Activated T-helper 1 cell treated with Interleukin-2 at 50 U/mL for 16 hours (primary cell): Measurements from ENCODE around the gene KANK3.
"Not testable (repeated sequence)": the region's sequence is repeated elsewhere in the genome, so short reads cannot be mapped to it uniquely, and the experiment has no call there.

ENCODE experiments used
- DNase-seq: peaks from one replicate; pipeline ENCODE4 v3.0.0-alpha.2; 2020; ENCODE audit warnings: low read depth

KANK3 gene

DNA sequence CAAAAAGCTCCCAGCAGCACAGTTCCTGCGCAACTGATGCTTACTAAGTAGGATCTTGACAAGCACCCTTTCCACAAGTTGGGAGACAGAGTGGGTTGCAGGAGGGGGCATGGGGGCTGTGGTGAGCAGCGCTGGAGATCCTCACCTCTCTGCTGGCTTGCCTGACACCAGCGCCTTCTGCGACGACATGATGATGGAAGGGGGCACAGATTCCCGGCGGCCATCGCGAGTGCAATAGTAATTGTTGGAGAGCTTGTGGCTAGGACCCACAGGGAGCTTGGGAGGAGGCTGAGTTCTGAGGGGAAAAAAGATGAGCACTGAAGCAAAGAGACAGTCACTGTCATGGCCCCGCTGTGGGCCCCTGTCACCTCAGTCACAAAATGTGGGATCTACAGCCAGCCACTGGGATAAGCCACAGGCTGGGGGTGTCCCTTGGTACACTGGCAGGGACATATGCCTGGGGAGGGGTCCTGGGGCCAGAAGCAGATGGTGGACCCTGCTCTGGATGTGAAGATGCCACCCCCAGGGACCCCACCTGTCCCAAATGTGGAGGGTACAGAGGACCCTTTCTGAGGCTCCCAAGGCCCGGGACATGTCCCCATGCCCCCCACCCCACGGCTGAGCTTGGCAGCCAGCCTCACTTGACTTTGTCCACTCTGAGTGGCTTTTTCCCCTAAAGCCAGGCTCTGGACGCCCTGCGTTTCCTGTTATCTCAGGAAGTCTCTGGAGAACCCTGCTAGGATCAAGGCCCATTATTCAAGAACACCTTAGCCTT lies 26.5 kb downstream of the KANK3 start:
- no peak for DNase-seq

DNA sequence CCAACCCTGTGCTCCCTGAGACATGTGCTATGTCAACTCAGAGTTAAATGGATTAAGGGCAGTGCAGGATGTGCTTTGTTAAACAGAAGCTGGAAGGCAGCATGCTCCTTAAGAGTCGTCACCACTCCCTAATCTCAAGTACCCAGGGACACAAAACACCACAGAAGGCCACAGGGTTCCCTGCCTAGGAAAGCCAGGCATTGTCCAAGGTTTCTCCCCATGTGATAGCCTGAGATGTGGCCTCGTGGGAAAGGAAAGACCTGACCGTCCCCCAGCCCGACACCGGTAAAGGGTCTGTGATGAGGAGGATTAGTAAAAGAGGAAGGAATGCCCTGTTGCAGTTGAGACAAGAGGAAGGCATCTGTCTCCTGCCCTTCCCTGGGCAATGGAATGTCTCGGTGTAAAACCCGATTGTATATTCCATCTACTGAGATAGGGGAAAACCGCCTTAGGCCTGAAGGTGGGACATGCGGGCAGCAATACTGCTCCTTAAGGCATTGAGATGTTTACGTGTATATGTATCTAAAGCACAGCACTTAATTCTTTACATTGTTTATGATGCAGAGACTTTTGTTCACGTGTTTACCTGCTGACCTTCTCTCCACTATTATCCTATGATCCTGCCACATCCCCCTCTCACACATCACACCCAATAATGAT lies 28.0 kb downstream of the KANK3 start:
- DNase-seq: not testable (repeated sequence)

DNA sequence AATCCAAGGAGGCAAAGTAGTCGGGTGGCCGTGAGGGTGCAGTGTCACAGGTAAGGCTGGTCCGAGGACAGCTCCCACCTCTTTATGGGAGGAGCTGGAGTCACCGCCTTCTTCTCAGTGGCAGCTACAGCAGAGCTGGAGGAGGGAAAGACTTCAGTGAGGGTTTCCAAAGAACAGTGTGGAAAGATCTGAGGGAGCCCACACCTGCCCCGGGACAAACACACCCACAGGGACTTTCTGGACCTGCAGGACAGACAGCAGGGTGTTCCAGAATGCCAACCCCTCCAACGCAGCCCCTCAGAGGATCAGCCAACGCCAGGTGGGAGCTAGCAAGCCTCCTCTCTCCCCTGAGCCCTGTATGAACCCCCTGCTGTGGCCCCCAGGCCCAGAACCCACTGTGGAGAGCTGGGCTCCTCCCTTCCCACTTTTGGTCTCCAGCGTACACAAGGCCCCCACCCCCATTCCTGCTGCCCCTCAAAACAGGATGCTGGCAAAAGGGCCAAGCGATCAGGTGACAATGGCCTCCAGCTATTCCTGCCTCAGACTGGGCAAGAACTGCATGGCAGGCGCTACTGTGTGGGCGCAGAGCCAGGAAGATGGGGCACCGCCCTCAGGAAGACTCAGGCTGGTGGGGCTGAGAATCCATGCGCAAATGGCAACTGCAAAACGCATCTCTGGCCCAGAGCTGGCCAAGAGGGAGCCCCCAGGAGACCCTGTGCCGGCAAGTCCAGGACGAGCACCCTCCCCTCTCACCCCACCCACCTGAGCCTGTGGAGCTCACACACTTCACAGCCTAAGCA lies 31.4 kb downstream of the KANK3 start:
- DNase-seq: no peak

DNA sequence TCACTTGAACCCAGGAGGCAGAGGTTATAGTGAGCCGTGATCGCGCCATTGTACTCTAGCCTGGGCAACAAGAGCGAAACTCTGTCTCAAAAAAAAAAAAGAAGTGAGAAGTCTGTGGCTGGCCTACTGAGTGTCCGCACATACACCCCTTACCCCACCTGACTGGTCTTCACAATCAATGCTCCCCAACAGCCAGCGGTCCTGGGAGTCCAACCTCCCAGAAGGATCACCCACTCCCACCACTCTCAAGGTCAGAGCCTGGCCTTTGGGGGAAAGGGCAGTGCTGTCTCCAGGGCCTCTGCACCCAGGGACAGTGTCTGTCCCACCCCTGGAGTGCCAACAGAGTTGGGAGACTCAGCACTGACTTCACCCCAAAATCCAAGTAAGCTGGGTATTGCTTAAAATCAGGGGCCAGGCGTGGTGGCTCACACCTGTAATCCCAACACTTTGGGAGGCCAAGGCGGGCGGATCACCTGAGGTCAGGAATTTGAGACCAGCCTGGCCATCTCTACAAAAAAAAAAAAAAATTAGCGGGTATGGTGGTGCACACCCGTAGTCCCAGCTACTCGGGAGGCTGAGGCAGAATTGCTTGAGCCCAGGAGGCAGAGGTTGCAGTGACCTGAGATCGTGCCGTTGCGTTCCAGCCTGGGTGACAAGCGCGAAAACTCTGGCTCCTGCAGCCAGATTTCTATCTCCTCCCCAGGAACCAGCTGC lies 32.6 kb downstream of the KANK3 start:
- no peak for DNase-seq

DNA sequence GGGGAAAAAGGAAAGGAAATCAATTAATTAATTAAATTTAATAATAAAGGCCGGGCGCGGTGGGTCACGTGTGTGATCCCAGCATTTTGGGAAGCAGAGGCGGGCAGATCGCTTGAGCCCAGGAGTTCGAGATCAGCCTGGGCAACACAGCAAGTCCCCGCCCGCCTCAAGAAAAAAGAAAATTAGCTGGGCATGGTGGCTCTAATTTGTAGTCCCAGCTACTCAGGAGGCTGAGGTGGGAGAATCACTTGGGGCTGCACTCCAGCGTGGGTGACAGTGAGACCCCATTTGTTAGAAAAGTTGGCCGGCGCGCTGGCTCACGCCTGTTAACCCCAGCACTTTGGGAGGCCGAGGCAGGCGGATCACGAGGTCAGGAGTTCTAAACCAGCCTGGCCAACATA lies 34.2 kb downstream of the KANK3 start:
- no peak for DNase-seq

DNA sequence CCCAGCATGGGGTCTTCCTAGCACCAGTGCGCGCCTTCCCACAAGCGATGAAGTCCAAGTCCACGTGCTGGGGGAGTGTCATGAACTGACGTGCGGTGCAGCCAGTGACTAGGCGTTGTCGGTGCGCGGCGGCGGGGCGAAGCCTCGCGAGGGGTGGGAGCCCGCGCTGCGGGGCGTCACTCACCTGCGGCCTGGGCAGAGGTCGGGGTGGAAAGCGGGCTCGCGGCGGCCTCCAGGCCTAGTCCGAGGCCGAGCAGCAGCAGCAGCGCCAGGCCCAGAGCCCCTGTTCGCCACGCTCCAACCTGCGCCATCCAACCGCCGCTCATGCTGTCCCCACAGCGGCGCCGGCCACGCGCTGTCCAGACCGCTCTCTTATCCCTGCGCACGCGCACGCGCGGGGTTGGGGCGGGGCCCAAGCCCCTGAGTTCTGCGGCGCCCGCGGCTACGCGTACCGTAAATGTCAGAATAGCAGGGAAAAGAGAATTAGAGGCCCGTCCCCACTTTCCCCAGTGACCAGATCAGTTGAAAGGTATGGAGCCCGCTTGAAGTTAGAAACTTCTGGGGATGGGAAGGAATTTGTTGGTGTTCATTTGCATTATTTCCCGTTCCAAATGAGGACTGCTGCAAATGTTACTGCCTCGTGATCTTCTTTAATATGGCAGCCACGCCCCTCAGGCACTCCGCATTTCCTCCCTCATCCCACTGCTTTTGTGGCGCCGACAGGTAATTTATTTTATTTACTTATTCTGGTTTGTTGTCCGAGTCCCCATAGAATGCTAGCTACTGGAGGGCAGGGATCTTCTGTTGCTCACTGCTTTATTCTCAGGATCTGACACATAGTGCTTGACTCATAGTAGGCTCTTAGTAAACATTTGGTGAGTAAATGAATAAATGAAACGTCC lies 34.8 kb downstream of the KANK3 start, which contains the start of gene CD320:
Gene CD320, minus strand, starts transcription at position 394 of the 902 bp plus-strand sequence. Its CDS starts 68 bp downstream, at position 326.
- peak; percentile 75 for DNase-seq

DNA sequence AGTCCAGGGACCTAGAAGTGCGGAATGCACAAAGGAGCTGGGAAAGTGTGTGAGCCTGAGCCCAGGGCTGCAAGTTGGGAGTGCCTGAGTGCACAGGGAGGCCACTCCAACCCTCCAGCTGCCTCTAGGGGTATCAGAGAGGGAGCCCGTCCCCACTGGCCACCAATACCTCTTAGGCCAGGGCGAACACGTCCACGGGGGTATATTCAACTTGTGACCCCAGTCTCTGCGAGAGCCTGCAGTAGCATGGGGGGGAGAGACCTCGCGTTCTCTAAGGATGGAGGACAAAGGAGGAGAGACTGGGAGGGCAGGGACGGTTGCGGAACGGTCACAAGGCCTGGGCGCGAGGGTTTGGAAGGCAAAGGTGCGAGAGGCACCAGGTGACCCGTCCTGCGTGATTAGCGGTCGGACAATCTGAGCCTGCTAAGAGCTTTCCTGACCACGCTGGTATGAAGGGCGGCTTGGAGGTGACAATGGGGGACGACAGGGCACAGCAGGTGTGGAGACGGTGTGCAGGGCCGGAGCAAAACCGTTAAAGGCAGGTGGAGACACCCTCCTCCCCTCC lies 35.6 kb downstream of the KANK3 start:
- DNase-seq: no peak

DNA sequence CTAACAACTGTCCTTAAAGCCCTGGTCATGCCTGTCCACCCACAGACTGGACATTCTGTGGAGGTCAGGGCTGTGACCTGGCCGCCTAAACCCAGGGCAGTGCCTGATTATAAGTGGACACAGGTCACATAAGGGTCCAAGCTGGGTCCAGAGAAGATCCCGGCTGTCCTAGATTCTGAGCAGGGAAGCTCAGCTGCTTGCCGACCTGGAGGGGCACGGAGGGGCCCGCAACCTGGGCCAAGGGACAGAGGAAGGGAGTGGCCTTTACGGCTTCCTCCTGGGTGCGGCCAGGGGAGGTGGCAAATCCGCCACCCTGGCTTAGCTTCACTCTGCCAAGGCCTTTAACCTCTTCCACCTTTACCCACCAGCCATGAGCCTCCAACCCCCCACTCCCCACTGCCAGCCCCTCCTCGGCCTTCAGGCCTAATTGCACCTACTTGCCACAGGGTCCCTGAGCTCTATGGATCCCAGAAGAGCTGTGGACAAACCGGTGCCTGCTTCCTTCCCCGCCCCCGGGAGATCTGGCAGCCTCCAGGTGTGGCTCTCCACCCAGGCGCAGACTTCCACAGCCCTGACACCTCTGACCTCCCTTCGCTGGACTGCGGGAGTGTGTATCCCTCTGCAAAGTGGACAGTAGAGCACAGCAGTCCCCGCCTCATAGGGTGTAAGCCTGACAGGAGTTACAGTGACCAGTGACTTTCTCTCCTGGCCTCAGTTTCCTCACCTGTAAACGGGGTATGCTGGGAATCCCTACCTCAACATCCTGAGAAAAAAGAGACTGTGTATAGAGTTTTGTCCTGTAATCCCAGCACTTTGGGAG lies 36.6 kb downstream of the KANK3 start:
- DNase-seq: no peak

DNA sequence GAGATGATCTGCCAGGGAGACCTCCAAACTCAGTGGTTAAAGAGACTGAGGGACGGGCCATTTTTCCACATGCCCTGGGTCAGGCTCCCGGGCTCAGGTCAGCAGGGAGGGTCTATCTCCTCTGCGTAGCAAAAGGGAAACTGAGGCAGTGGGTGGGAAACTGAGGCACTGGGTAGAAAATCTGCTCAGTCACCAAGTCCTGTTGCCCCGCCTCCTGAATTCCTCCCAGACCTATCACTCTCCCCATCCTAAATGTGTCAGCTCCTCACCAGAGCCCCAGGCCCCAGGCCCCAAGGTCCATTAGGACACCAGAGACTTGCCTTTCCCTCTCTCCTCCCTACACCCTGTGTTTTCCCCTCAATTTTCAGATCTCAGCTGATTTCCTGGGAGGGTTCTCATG lies 37.3 kb downstream of the KANK3 start:
- DNase-seq: no peak

DNA sequence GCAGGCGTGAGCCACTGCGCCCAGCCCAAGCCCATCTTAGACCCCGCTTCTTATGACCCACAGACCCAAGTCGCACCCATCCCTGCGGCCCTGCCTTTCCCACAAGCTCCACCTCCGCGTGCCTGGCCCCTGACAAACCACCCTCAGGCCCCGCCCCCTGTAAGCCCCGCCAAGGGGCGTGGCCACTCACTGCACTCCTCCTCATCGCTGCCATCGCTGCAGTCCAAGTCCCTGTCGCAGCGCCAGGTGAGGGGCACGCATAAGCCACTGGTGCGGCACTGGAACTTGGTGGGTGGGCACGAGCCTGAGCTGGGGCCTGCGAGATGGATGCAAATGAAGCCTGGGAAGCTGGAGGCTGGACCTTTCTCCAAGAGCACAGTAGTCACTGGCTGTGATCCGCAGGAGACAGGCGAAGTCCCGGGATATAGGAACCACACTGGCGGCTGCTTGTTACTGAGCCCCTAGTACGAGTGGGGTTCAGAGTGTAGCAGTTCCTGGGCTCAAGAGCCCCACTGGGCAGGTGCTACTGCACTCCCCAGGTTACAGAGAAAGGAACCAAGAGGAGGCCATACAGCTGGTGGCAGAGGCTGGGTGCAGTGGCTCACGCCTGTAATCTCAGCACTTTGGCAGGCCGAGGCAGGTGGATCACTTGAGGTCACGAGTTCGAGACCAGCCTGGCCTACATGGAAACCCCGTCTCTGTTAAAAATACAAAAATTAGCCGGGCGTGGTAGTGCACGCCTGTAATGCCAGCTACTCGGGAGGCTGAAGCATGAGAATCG lies 38.0 kb downstream of the KANK3 start:
- DNase-seq: no peak

DNA sequence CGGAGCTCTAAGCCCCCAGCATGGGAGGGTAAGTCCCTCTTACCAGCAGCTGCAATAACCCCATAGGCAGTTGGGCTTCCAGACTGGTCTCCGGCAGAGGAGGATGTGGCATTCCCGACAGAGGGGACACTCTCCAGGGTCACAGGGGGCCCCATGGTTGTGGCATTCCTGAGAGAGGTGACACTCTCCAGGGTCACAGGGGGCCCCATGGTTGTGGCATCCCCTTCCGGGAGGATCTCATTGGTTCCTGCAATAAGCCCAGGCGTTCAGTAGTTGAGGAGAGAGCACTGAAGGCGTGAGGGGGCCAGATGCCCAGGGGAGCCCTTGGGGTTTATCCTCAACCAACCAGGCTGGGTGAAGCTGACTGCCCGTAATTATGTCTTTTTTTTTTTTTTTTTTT lies 40.3 kb downstream of the KANK3 start:
- no peak for DNase-seq

DNA sequence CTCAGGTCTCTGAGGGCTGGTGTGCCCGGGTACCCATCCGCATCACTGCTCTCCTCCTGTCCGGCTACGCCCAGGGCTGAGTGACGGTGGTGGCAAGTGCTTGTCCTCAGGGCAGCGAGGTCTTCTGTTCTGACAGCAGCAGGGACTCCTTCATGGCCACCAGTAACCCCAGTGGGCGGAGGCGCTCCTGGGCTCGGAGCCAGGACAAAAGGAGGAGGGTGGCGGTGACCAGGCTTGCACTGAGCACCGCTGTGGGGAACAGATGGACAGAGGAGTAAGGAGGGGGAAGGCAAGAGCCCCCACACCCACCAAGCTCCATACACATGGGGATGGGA lies 40.7 kb downstream of the KANK3 start:
- DNase-seq: no peak

DNA sequence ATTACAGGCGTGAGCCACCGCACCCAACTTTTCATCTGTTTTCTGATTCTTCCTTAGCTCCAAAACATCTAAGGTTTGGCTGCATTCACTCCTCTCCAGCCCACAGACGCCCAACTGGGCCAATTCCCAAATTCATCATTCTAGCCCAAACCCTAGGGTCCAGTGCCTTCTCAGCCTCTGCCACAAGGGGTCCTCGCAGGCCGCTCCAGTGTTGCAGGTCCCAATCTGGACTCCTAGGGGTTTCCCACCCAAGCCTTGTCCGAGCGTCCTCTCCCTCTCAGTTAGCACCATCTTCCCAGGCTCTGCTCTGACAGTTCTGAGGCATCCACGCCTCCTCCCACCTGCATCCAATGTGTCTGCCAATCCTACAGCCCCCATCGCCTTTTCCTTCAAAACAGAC lies 51.7 kb downstream of the KANK3 start:
- not testable (repeated sequence) for DNase-seq

DNA sequence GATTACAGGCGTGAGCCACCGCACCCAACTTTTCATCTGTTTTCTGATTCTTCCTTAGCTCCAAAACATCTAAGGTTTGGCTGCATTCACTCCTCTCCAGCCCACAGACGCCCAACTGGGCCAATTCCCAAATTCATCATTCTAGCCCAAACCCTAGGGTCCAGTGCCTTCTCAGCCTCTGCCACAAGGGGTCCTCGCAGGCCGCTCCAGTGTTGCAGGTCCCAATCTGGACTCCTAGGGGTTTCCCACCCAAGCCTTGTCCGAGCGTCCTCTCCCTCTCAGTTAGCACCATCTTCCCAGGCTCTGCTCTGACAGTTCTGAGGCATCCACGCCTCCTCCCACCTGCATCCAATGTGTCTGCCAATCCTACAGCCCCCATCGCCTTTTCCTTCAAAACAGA lies 66.6 kb downstream of the KANK3 start:
- not testable (repeated sequence) for DNase-seq
